ENCODE results near the gene ZNF580. TPM values are rescaled to one million over a fixed set of nuclear protein-coding genes. Genes with fewer than 3 reads are reported as not detected.
A peak's percentile ranks its signal among the peaks of the same experiment; 100 is the strongest.

Gene ZNF580
- total and polyA plus RNA-seq, 10 of the 15 experiments (the other 5 are each of a cell fraction or from before 2014, with no cell fraction given), result 2.3 to 31.8 (median 10.0) TPM

- TF ChIP-seq, protein P1, sequence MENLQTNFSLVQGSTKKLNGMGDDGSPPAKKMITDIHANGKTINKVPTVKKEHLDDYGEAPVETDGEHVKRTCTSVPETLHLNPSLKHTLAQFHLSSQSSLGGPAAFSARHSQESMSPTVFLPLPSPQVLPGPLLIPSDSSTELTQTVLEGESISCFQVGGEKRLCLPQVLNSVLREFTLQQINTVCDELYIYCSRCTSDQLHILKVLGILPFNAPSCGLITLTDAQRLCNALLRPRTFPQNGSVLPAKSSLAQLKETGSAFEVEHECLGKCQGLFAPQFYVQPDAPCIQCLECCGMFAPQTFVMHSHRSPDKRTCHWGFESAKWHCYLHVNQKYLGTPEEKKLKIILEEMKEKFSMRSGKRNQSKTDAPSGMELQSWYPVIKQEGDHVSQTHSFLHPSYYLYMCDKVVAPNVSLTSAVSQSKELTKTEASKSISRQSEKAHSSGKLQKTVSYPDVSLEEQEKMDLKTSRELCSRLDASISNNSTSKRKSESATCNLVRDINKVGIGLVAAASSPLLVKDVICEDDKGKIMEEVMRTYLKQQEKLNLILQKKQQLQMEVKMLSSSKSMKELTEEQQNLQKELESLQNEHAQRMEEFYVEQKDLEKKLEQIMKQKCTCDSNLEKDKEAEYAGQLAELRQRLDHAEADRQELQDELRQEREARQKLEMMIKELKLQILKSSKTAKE (IDR thresholded peaks at IDR 0.05; ENCODE audit: low read depth, poor library complexity, severe bottlenecking), result no peak
- TF ChIP-seq KDM1A (IDR thresholded peaks at IDR 0.05; ENCODE audit: borderline replicate concordance) (no peak), ASH2L (IDR thresholded peaks at IDR 0.05; ENCODE audit: borderline replicate concordance, low read depth) (no peak), FOS (IDR thresholded peaks at IDR 0.05; ENCODE audit: borderline replicate concordance, extremely low read depth, insufficient read length) (no peak), NFYA (IDR thresholded peaks at IDR 0.05; ENCODE audit: borderline replicate concordance, low read depth, low read length) (peak; percentile 13; the same call in 1 of the 2 replicates)
Observed at GRCh38 chr19:55653651-55654322, 13.0 kb downstream of the ZNF580 start (continued).

GRCh38 chr19:55654323-55654867 lies 13.6 kb downstream of the ZNF580 start:
- ATAC-seq (peak; percentile 83), DNase-seq (ENCODE audit: low read depth, low spot score) (peak; percentile 93), FAIRE-seq (peak; percentile 96)
- Histone ChIP-seq H2AFZ (ENCODE audit: control insufficient read depth, low read depth, low read length) (peak overlapping the region; percentile 96), H3K9me3 (replicated peaks; ENCODE audit: control insufficient read depth, insufficient read depth, low read length) (no peaks in the 10 kb centered on the region), H3K4me1 (ENCODE audit: control insufficient read depth, insufficient read depth, low read length) (peaks cover 19% of the 10 kb centered on the region), H3K9ac (ENCODE audit: control insufficient read depth, insufficient read depth, low read length) (peak overlapping the region; percentile 99), H3K36me3 (ENCODE audit: control insufficient read depth in 2 of 2, insufficient read depth in 2 of 2, low read length in 1 of 2) (peaks cover 0 to 9% of the 10 kb centered on the region in 2 experiments; a peak in 3 of 4 replicates), H3K27ac (ENCODE audit: control insufficient read depth, insufficient read depth) (peak overlapping the region; percentile 100), H3K27me3 (replicated peaks in 1 of 2; ENCODE audit: control insufficient read depth in 2 of 2, insufficient read depth in 2 of 2, low read length in 1 of 2) (no peaks in the 10 kb centered on the region), H3K79me2 (ENCODE audit: control insufficient read depth, insufficient read depth, low read length) (peaks cover 47% of the 10 kb centered on the region), H3K4me3 (peak overlapping the region; percentile 75), H4K20me1 (ENCODE audit: control insufficient read depth, insufficient read depth) (peaks cover 9% of the 10 kb centered on the region), H3K4me2 (ENCODE audit: control insufficient read depth, insufficient read depth) (peak overlapping the region; percentile 90)
- in situ Hi-C loops (cut with MboI), result loop anchor here (5.0 to 25.0 kb wide), 3 partner anchors 658 to 1517 kb away; partner anchors contain the start of genes CNOT3, LENG9 and ZSCAN5A
- WGBS (ENCODE audit: insufficient coverage, insufficient replicate concordance, low lambda C conversion rate, missing lambda C conversion rate), result under 1% methylated on average over 45 of the region's 52 CpGs
- CTCF ChIA-PET, result interaction anchor here (0.6 to 3.6 kb wide), 22 partner anchors 9 to 656 kb away, joined by 3 to 85 read pairs (median 4); partner anchors contain the start of genes FIZ1, PPP1R12C, ZNF524 and ZNF581
- POLR2A ChIA-PET, result interaction anchor here (0.6 to 1.6 kb wide), 14 partner anchors 10 to 660 kb away, joined by 3 to 12 read pairs (median 6); partner anchors contain the start of genes FIZ1, ZNF524, ZNF581 and ZNF784
- intact Hi-C loops (cut with micrococcal nuclease; ENCODE audit: unreplicated experiment), result loop anchor here (2.0 kb wide), 1 partner anchor 24 kb away; no protein-coding TSS in a partner anchor
- BruUV-seq (replicated peaks), result no TSS peak
- RAD21 ChIA-PET (ENCODE audit: unreplicated experiment), result interaction anchor here (0.7 to 1.6 kb wide), 10 partner anchors 12 to 1464 kb away, joined by 3 to 34 read pairs (median 4); partner anchors contain the start of genes TSEN34 and ZNF581
- SMC1A ChIA-PET (ENCODE audit: uncharacterized antibody, unreplicated experiment), result interaction anchor here (0.7 to 2.6 kb wide), 7 partner anchors 12 to 155 kb away, joined by 3 to 28 read pairs (median 4); partner anchors contain the start of gene ZNF784
- TF ChIP-seq EZH2 (IDR thresholded peaks at IDR 0.05; ENCODE audit: borderline replicate concordance, control insufficient read depth, low read depth, low read length) (no peak), WRNIP1 (IDR thresholded peaks at IDR 0.05; ENCODE audit: borderline replicate concordance, low read depth, low read length) (no peak), CHD1 (IDR thresholded peaks at IDR 0.05; ENCODE audit: low read depth, low read length) (0 out of 2 replicates have a peak, but pooled peaks have one; percentile 23), STAT3 (IDR thresholded peaks at IDR 0.05; ENCODE audit: low read depth, low read length) (peak; percentile 10; the same call in 1 of the 2 replicates), PKNOX1 (IDR thresholded peaks at IDR 0.05) (peak; percentile 74), POLR2A (IDR thresholded peaks at IDR 0.05; ENCODE audit: low read depth, low read length) (peak; percentile 48), BCL11A (IDR thresholded peaks at IDR 0.05; ENCODE audit: low read depth, low read length) (no peak), PML (IDR thresholded peaks at IDR 0.05; ENCODE audit: low read length) (0 out of 2 replicates have a peak, but pooled peaks have one; percentile 16), GABPA (IDR thresholded peaks at IDR 0.05; ENCODE audit: low read depth) (0 out of 2 replicates have a peak, but pooled peaks have one; percentile 64), MEF2B (IDR thresholded peaks at IDR 0.05; ENCODE audit: partially characterized antibody, poor library complexity, severe bottlenecking) (peak; percentile 92)
- TF ChIP-seq, protein P1 (IDR thresholded peaks at IDR 0.05; ENCODE audit: low read depth, poor library complexity, severe bottlenecking), result no peak
